A549 (cell line): ENCODE results near the gene ESRP2.

Experiments
- MAX ChIP-seq: IDR thresholded peaks from 2 replicates; pipeline ENCODE4 v1.6.1; 2012
- POLR2A ChIP-seq: IDR thresholded peaks from 2 replicates; pipeline ENCODE4 v1.6.1; 2012; ENCODE audit warnings: mild to moderate bottlenecking, low read length
- TF ChIP-seq, protein P1 (sequence below): fragments of >200 bp; sonication (Bioruptor Twin); formaldehyde crosslinking; IDR thresholded peaks from 3 replicates; pipeline ENCODE4 v1.5.1; 2016

- TF ChIP-seq, protein P1, sequence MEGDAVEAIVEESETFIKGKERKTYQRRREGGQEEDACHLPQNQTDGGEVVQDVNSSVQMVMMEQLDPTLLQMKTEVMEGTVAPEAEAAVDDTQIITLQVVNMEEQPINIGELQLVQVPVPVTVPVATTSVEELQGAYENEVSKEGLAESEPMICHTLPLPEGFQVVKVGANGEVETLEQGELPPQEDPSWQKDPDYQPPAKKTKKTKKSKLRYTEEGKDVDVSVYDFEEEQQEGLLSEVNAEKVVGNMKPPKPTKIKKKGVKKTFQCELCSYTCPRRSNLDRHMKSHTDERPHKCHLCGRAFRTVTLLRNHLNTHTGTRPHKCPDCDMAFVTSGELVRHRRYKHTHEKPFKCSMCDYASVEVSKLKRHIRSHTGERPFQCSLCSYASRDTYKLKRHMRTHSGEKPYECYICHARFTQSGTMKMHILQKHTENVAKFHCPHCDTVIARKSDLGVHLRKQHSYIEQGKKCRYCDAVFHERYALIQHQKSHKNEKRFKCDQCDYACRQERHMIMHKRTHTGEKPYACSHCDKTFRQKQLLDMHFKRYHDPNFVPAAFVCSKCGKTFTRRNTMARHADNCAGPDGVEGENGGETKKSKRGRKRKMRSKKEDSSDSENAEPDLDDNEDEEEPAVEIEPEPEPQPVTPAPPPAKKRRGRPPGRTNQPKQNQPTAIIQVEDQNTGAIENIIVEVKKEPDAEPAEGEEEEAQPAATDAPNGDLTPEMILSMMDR, result no peak
- TF ChIP-seq POLR2A (no peak), MAX (no peak)
Observed at GRCh38 chr16:68251832-68252231, 15.9 kb upstream of the ESRP2 start.
